EH (cell line): ENCODE results near the gene KISS1.
"Not testable (repeated sequence)": the region's sequence is repeated elsewhere in the genome, so short reads cannot be mapped to it uniquely, and the experiment has no call there.

ENCODE experiments used
- DNase-seq: peaks from one replicate; pipeline ENCODE4 v3.0.0-alpha.2; 2015; ENCODE audit warnings: low read depth

KISS1 gene

GRCh38 chr1:204196068-204196795 lies at the start of gene KISS1:
KISS1 (minus strand) TSS chr1:204196491; CDS start chr1:204192876, 3,615 bp downstream.
- no peak for DNase-seq

- no peak for DNase-seq
Measured at GRCh38 chr1:204242920-204243319, 46.6 kb upstream of the KISS1 start.

- no peak for DNase-seq
Measured at GRCh38 chr1:204241914-204242313, 45.6 kb upstream of the KISS1 start.

- DNase-seq, result no peak
Measured at GRCh38 chr1:204241050-204241449, 44.8 kb upstream of the KISS1 start.

- DNase-seq, result no peak
Measured at GRCh38 chr1:204240233-204240632, 43.9 kb upstream of the KISS1 start.

- not testable (repeated sequence) for DNase-seq
Measured at GRCh38 chr1:204239401-204239800, 43.1 kb upstream of the KISS1 start.

GRCh38 chr1:204238520-204238919 lies 42.2 kb upstream of the KISS1 start:
- not testable (repeated sequence) for DNase-seq

- not testable (repeated sequence) for DNase-seq
Measured at GRCh38 chr1:204237515-204237914, 41.2 kb upstream of the KISS1 start.

- peak; percentile 72 for DNase-seq
Measured at GRCh38 chr1:204232526-204232925, 36.2 kb upstream of the KISS1 start.

GRCh38 chr1:204230211-204230610 lies 33.9 kb upstream of the KISS1 start:
- no peak for DNase-seq

GRCh38 chr1:204228896-204229295 lies 32.6 kb upstream of the KISS1 start:
- DNase-seq, result no peak

GRCh38 chr1:204227996-204228785 lies 31.9 kb upstream of the KISS1 start:
- no peak for DNase-seq

- DNase-seq, result no peak
Measured at GRCh38 chr1:204227351-204227750, 31.1 kb upstream of the KISS1 start.

- peak; percentile 15 for DNase-seq
Measured at GRCh38 chr1:204225841-204226735, 29.8 kb upstream of the KISS1 start.

GRCh38 chr1:204224655-204225054 lies 28.4 kb upstream of the KISS1 start:
- DNase-seq, result peak; percentile 41

- no peak for DNase-seq
Measured at GRCh38 chr1:204223129-204223860, 27.0 kb upstream of the KISS1 start.

- DNase-seq, result no peak
Measured at GRCh38 chr1:204222764-204223055, 26.4 kb upstream of the KISS1 start.

- DNase-seq, result no peak
Measured at GRCh38 chr1:204222006-204222763, 25.9 kb upstream of the KISS1 start.

GRCh38 chr1:204221271-204221670 lies 25.0 kb upstream of the KISS1 start:
- no peak for DNase-seq

GRCh38 chr1:204219971-204220616 lies 23.8 kb upstream of the KISS1 start:
- peak; percentile 42 for DNase-seq

- no peak for DNase-seq
Measured at GRCh38 chr1:204218552-204218951, 22.3 kb upstream of the KISS1 start.
